SK-N-SH (cell line): ENCODE data around the gene ELANE.

Source experiments
- ELF1 ChIP-seq: IDR thresholded peaks from 2 replicates; pipeline ENCODE4 v1.4.0; 2012
- EP300 ChIP-seq, 2 experiments: IDR thresholded peaks; 2 replicates each; pipeline versions ENCODE4 v1.4.0 to v1.6.1; 2012; ENCODE audit warnings: borderline replicate concordance in 1 of 2, low read depth in 1 of 2, low read length in 1 of 2
- FOXJ3 ChIP-seq: sonication (generic); formaldehyde crosslinking; IDR thresholded peaks from 2 replicates; pipeline ENCODE4 v1.5.1; 2020; ENCODE audit warnings: mild to moderate bottlenecking, missing genetic modification reagents
- MEF2A ChIP-seq: IDR thresholded peaks from 2 replicates; pipeline ENCODE4 v1.4.0; 2012; ENCODE audit warnings: low read depth, borderline replicate concordance
- POLR2AphosphoS5 ChIP-seq: IDR thresholded peaks from 2 replicates; pipeline ENCODE4 v1.6.1; 2012; ENCODE audit warnings: low read depth, low read length
- RAD21 ChIP-seq: IDR thresholded peaks from 2 replicates; pipeline ENCODE4 v1.6.1; 2012; ENCODE audit warnings: mild to moderate bottlenecking, low read length
- SMC3 ChIP-seq: IDR thresholded peaks from 2 replicates; pipeline ENCODE4 v1.6.1; 2012; ENCODE audit warnings: low read depth, low read length, improper control_type of control experiment
- TF ChIP-seq, protein P1 (sequence below): IDR thresholded peaks from 2 replicates; pipeline ENCODE4; 2012
- TF ChIP-seq, protein P2 (sequence below): fragments of 200-600 bp; sonication (generic); IDR thresholded peaks from 2 replicates; pipeline ENCODE4 v1.6.1; 2017; ENCODE audit warnings: antibody characterized with exemption, mild to moderate bottlenecking, moderate library complexity
- TF ChIP-seq, protein P3 (sequence below): fragments of 150-350 bp; IDR thresholded peaks from 2 replicates; pipeline ENCODE4 v1.6.1; 2017; ENCODE audit warnings: antibody characterized with exemption, low read length, low read depth, borderline replicate concordance

DNA sequence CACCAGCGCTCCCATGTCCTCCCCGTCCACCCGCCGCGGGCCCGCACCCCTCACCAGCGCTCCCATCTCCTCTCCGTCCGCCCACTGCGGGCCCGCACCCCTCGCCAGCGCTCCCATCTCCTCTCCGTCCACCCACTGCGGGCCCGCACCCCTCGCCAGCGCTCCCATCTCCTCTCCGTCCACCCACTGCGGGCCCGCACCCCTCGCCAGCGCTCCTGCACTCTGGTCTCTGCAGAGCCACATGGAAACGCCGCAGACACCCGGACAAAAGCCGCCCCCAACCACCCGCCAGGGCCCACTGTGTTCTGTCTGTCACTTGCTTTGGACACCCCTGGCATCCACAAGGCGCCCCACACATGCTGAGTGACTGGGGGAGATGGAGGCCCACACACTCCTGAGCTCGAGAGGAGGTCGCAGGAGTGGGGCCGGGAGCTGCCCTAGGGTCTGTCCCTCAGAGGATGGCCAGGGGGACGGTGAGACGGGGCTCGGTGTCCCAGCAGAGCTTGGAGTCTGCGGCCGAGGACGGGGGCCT lies 14.7 kb downstream of the ELANE start:
- TF ChIP-seq, protein P1, sequence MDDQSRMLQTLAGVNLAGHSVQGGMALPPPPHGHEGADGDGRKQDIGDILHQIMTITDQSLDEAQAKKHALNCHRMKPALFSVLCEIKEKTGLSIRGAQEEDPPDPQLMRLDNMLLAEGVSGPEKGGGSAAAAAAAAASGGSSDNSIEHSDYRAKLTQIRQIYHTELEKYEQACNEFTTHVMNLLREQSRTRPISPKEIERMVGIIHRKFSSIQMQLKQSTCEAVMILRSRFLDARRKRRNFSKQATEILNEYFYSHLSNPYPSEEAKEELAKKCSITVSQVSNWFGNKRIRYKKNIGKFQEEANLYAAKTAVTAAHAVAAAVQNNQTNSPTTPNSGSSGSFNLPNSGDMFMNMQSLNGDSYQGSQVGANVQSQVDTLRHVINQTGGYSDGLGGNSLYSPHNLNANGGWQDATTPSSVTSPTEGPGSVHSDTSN: no peak
- no peak for TF ChIP-seq ELF1
- TF ChIP-seq, protein P2, sequence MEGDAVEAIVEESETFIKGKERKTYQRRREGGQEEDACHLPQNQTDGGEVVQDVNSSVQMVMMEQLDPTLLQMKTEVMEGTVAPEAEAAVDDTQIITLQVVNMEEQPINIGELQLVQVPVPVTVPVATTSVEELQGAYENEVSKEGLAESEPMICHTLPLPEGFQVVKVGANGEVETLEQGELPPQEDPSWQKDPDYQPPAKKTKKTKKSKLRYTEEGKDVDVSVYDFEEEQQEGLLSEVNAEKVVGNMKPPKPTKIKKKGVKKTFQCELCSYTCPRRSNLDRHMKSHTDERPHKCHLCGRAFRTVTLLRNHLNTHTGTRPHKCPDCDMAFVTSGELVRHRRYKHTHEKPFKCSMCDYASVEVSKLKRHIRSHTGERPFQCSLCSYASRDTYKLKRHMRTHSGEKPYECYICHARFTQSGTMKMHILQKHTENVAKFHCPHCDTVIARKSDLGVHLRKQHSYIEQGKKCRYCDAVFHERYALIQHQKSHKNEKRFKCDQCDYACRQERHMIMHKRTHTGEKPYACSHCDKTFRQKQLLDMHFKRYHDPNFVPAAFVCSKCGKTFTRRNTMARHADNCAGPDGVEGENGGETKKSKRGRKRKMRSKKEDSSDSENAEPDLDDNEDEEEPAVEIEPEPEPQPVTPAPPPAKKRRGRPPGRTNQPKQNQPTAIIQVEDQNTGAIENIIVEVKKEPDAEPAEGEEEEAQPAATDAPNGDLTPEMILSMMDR: no peak
- no peak for TF ChIP-seq FOXJ3 (CRISPR knock-in tag)
- TF ChIP-seq RAD21: no peak
- TF ChIP-seq EP300 (IDR thresholded peaks at IDR 0.05; ENCODE audit: borderline replicate concordance in 1 of 2, low read depth in 1 of 2, low read length in 1 of 2): no peak
- TF ChIP-seq, protein P3, sequence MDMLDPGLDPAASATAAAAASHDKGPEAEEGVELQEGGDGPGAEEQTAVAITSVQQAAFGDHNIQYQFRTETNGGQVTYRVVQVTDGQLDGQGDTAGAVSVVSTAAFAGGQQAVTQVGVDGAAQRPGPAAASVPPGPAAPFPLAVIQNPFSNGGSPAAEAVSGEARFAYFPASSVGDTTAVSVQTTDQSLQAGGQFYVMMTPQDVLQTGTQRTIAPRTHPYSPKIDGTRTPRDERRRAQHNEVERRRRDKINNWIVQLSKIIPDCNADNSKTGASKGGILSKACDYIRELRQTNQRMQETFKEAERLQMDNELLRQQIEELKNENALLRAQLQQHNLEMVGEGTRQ: no peak
- TF ChIP-seq MEF2A: no peak
- no peak for TF ChIP-seq SMC3
- TF ChIP-seq POLR2AphosphoS5: no peak
